NCI-H1092 treated with DMSO at 0.1 percent for 48 hours (cell line): ENCODE measurements around the gene KLF7.

Experiments
- DNase-seq: peaks from one replicate; lab custom pipeline; 2025; lab: John Stamatoyannopoulos, UW

The KLF7 gene

DNA sequence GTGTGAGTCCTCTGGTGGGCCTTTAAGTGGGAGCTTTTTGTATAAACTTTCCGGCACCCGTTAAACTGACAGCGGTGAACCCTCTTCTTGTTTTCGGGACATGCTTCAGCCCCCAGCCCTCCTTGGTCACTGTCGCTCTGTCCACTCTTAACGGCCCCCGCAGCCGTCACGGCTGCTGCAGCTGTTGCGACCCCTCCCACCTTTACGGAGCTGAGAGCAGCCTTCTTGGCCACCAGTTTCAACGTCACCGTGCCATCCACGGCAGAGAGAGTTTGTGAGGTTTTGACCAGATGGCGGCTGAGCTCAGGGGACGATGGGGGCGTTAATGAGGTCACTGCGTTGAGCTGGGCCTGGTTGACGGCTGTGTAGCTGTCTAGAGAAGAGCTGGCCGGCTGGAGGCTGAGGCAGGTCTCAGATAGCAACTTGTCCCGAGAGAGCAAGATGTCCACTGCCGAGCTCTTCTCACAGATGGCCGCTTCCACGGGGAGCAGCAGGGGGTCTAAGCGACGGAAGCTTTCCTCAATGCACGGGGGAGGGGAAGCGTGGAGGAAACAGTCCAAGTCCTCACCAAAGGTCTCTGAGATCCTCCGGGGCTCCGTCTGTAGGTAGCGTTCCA is 41.9 kb downstream of the KLF7 start:
- DNase-seq, result no peak

DNA sequence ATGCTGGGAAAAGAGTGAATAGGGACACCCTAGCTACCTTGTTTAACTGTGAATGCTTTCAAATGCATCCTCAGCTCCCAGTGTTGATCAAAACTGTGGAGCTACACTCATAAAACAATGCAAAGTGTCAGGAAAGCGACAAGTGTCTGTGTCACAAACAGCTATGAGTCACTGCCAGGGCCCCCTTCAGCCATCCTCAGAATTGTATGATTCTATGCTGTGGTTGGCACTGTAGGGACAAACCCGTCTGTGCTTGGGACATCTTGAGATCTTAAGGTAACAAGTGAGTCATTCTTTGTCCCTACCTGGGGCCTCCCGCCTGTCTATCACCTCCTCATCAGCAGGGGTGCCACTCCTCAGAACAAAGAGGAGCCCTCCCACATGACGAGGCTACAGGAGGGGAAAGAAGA is 42.4 kb downstream of the KLF7 start:
- no peak for DNase-seq

DNA sequence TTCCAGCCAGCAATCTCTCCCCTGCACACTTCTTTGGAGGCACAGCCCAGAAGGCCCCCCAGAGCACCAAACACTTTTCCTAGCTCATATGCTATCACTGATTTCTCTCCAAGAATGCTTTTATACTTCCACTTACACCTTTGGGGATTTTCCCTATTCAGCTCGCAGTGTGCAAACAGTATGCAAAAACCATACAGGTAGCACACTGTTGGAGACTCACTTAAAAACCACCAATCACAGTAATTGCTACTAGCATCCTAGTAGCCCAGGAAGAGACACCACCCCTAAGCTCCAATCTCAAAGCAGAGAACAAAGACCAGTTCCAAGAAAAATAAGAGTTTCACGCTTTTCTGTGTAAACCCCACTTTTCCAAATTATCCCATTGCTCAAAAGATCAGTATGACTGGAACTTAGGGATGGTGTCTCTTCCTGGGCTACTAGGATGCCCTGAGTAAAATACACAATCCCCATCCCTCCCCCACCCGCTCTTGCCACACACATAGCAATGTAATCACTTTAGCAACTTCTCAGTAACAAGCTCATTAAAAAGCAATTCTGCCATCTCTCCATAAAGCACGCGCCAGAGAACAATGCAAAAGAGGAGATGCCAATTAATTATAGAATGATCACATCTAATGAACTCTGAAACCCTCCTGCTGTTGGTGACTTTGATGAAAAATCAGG is 43.0 kb downstream of the KLF7 start:
- no peak for DNase-seq

DNA sequence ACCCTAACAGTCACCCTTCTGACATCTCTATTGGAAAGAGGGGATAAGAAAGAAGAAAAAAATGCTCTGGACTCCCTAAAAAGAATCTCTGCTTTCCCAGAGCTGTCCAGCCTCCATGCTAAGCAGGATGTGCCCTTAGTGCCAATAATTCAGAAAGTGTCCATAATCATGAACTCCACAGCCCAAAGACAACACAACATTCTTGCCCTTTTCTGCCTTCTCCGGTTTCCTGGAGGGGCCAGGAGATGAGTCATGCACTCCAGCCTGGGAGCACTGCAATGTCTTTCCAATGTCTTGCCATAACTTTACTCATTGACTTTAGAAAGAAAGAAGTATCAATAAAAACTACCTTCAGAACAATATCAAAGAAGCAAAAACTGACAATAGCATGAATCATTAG is 44.0 kb downstream of the KLF7 start:
- DNase-seq, result no peak

DNA sequence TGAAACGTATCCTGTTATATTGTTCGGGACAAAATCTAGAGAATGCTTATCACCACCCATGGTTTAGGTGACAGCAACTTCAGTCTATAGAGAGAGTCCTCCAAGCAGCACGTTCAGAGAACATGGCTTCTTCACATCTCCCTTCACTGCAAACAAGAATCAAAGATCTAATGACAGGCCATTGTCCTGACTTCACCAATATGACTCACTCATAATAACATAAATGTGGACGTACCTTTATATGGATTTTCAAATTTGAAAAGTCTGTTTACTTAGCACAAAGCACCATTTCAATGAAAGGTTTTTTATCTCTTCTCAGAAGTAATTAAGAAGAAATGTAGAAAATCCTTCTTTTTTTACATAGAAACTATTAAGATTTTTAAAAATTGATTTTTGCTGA is 46.7 kb downstream of the KLF7 start:
- DNase-seq, result no peak

DNA sequence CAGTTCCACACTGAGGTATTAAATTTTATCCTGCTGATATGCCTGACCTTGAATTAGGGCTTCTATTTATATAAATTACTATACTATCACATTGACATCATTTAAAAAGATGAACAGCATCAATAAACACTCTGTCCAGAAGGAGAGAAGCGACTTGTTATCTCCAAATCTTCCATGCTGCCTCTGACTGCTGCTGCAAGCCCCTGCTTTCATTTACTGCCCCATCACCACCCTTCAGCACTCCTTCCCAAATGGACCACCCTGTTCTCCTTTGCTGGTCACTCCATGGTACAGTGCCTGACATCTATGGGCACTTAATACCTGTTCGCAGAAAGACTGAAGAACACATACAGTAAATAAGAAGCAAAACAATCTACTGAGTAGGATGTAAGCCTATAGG is 48.1 kb downstream of the KLF7 start:
- no peak for DNase-seq

DNA sequence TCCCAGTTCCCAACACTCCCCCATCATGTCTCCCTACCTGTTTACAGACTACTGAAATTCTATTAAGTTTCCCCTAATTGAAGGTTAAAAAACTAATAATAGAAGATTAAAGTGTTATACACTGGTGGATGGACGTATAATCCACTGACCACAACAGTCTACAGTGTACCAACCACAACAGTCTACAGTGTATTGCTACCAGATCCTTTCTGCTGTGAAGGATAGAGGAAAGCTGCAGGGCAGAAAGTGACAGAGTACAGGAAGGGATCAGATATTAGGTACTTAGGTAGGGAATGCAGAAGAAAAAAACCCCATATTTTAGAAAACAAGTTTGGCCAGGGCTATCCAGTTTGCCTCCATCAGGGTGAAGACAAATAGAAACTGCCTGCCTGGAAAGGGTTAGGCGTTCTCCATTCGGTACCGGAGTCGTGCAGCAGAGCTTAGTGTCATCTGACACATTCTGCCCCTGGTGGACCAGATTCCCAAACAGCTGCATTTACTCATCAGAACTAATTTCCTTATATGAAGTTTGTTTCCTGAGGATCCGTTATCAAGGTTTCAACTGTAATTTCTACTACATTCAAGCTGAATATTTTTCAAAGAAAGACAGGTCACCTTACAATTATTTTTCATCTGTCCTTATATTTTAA is 49.9 kb downstream of the KLF7 start:
- DNase-seq, result no peak

DNA sequence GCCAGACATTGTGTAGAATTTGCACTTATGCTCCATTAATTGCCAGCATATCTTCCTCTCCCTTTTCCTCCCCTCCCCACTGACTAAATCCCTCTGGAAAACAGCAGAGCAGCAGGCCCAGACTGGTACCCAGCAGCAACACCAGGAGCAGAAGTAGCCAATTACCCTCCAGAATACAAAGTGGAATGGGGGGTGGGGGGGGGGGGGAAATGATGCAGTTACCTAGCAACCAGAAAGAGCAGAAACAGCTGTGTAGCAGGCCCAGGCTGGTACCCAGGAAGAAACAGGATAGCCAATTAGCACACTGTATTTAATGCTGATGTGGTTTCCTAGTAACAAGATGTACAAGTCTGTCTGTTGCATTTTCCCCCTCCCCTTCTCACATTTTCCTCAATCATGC is 52.3 kb downstream of the KLF7 start:
- DNase-seq, result no peak

DNA sequence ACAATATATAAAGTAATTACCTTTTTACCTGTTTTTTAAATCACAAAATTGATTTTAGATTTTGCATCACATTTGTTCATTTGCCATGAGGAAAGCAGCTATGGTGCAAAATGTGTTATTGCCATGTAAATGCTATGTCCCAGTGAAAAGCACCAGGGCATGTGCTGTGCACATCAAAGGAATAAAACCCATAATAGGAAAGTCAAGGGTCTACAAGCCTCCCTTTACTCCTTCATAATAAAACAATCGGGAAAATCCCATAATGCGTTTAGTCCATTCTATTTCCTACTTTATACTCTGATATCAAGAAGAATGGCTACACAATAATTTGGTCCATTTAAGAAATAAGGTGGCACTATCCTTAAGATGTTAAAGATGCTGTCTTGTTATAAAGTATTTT is 53.0 kb downstream of the KLF7 start:
- no peak for DNase-seq

DNA sequence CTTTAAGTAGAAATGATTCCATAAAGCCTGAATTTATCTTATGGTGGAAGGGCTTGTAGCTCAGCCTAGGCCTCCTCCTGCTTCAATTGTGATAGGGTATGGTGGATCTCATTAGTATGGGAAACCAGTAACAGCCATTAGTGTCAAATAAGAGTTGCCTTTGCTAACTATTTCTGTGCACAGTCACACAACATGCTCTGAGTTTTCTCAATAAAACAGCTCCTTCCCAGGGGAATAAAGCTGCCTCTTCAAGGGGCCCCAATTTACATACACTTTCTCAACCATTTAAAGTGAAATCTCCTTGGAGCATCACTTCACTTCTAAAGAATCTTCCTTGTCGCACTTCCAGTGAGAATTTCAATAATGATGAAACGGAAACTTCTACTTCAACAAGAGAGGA is 53.4 kb downstream of the KLF7 start:
- DNase-seq, result no peak

DNA sequence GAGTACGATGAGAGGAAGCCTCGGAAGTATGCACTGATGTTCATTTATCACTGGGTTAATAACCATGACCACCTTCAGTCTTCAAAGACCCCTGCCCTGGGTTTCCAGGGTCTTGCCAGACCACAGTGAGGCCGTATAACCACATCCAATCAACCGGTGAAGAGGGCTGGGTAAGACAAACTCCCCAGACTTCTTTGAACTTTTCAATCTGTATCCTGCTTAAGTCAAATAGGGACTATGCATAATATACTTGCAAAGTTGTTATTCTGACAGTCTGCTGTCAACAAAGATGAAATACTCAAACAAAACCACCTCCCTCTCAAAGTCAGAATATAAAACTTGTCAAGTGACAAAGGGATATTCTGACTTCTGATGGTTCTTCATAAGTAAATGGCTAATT is 54.0 kb downstream of the KLF7 start:
- no peak for DNase-seq

DNA sequence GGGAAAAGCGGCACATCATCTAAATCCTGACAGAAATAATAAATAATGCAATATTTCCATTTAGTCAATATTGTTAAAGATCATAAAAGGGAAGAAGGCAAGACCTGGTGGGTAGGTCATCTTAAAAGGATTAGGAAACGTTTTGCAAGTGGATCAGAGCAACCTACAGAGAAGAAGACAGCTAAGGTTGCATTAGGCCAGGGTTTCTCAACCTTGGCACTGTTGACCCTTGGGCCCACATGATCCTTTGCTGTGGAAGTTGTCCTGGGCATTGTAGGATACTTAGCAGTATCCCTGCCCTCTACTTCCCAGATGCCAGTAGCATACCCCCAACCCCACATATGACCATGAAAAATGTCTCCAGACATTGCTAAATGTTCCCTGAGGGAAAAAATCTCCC is 55.0 kb downstream of the KLF7 start:
- no peak for DNase-seq

DNA sequence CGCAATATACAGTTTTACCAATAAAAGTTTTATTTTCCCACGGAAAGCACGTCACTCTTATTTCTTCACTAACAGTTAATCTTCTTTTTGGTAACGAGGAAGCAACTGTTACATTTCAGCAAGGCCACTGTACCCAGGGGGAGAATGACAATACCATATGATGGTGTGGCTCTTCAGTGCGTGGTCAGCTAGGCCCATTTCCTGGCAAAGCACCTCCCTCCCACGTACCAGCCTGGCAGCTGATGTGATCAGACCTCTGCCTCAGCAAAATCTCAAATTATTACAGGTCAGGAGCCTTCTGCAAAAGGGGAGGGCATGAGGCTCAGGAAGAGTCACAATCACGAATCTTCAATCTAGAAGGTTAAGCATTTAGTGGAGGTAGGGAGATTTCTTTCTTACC is 55.4 kb downstream of the KLF7 start:
- DNase-seq, result no peak

DNA sequence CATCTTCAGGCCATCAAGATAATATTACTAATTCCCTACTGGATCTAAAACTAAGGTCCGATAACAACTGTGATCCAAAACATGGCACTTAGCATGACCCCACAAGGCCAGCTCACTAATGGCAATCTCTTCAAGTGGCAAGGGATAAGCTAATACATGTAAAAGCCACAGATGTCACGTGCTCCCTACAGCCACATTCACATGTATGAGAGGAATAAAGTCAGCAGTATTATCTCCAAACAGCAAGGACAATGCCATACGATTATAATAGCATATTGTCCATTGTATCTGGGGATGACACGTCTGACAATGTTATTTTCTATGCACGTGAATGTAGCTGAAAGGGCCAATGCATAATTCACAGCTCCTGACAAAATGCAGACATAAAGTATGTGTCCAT is 56.0 kb downstream of the KLF7 start:
- no peak for DNase-seq

DNA sequence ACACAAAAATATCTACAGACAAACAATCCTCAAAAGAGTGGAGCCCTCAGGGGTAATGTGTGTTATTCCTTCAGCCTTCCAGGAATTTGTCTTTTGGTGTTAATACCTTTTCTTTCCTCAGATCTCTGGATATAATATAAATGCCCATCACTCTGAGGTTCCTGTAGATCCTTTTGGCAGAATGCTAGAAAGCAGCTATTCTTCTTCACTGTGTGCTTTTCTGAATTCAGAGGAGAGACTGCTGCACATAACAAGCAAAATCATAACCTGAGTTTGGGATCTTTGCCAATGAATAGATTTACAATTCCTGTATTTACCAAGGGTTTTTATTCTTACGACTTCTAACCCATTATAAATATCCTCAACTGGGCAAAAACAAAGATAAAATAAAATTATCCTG is 57.3 kb downstream of the KLF7 start:
- no peak for DNase-seq

DNA sequence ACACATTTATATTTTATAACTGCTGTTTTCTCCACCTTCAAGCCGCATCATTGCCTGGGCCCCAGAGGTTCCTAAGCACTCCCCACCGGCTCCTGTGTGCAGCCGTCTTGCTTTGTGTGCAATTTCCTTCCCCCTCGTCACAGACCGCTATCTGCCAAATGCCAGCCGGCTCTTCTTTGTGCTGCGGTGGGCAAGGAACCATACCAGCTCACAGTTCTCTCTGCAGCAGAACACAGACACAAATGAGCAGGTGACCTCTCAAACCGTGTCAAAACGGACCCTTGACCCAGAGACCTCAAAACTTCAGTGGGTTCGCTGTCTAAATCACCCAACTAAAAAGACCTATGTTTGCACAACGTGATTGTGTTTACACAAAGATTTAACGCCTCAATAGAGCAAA is 58.2 kb downstream of the KLF7 start:
- DNase-seq, result peak; percentile 36

DNA sequence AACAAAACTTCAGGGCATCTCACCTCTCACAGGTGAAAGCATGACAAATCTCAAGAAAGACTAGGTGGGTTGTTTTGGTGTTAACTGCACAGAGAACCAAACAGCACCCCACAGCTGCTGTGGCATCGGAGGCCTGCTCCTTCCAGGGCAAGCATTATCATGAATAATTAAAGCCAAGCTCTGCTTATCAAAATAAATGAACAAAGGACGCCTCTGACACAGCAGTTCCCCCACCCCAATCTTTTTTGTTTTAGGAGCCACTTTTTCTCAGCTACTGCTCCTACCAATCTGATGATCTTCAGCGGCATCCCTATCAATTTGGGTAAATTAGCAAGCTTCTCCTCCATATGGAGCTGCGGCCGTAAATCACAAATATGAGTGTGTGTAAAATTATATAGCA is 58.6 kb downstream of the KLF7 start:
- DNase-seq, result peak; percentile 12

DNA sequence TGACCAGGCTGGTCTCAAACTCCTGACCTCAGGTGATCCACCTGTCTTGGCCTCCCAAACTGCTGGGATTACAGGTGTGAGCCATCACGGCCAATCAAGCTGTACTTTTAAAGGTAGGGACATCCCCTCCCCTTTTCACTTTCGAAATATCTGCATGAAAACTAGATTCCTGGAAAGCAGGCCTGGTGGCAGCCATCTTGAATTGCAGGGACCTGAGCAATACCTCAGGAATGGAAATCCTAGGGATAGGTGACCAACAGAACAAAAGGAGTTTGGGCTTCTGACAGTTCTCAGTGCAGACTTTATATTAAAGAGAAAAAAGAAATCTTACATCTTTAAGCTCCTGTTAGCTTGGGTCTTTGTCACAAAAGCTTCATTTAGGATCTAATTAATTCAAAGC is 62.6 kb downstream of the KLF7 start:
- no peak for DNase-seq

DNA sequence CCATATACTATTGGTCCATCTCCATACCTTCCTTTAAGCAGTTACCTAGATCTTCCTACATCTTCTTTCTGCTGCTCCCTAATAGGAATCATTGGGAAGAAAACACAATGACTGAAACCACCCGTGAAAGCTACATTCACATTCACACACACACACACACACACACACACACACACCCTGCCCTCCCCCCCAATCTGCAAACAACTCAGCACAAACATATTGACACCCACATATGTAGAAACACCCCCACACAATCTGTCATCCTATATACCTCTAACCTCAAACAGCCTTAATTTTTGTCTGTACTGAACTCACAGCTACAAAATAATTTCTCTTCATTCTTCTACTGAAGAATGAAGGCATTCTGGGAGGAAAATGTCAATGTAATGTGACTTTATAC is 63.8 kb downstream of the KLF7 start:
- DNase-seq, result no peak

DNA sequence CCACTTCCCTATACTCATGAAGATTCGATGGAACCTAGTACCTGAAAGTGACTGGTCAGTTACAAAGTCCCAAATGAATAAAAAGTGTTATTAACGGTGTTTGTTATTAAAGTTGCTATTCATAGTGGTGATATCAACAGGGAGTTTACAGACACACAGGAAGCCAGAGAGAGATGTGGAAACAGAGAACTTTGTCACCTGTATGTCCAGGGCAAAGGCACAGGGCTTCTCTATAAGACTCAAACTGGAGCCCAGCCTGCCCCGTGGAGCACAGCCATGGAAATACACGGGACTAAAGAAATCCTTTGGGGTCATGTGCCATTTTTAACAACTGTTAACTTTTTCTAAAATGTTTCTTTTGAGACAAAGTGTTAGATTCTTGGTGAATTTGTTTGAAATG is 68.5 kb downstream of the KLF7 start:
- DNase-seq, result no peak

DNA sequence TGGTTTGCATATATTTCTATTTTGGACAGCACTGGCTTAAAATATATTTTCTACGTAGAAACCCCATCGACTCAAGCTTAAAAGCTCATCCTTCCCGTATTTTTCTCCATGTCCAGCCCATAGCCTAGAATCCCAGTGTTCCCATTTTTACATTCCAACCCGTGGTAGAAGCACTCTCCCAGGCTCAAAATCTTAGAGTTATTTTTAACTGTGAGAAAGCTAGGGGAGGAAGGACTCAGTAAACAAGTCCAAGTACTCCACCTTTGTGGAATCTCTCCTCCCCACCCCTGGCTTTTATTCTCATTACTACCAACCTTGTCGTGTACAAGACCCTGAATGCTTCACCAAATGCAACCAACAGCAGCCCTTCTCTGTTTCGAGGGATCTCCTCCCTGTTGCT is 69.8 kb downstream of the KLF7 start:
- DNase-seq, result no peak

DNA sequence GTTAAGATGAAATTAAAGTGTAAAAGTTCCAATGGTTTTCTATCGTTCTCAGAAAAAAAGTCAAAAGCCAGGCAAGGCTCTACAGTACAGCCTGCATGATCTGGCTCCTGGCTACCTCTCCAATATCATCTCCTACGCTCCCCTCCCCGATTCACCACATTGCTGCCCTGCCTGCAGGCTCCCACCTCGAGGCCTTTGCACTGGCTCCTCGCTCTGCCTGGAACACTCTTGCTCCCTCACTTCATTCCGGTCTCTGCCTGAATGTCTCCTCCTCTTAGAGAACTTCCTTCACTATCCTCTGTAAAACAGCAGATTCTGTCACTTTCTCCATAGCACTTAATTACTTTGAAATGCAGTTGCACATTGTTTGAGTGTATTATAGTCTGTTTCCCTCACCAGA is 72.5 kb downstream of the KLF7 start:
- no peak for DNase-seq

DNA sequence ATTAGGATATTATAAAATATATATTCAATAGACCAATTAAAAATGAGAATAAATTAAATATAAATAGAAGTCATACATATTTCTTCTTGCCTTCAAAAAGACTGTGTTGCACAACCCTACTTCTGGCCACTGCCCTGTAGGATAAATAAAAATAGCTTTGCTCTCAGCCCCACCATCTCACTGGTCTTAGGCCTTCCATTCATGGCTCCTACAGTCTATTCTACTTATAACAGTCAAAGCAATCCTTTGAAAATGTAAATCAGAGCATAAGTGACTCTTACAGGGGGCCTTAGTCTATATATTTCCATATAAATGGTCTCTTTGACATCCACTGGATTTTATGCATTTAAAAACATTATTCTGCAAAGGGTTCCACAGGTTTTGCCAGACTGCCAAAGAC is 72.9 kb downstream of the KLF7 start:
- DNase-seq, result no peak

DNA sequence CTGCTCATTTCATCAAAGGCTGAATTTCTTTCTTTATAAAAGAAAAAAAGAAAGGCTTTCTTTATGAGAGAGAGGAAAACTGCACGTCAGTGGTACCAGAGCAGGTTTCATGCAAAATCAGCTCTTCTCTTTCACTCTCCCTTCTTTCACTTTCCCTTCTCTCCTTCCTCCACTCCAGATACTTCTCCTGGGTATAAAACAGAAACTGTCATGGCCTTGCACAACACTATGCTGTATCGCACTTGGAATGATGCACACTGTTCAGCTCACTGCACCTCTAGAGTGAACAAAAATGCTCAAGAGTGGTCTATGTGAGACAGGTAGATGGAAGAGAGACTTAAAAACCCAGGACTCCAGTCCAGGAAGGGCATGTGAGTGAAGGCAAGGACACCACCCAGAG is 73.8 kb downstream of the KLF7 start:
- DNase-seq, result no peak
